ENCODE data around the gene FAM110D.

Gene FAM110D

GRCh38 chr1:26164036-26164860, 5.4 kb downstream of the FAM110D start:
- no peak for DNase-seq

GRCh38 chr1:26164861-26165842, 6.3 kb downstream of the FAM110D start:
- no peak for DNase-seq

- DNase-seq = no peak
Measured at GRCh38 chr1:26166719-26167281, 7.9 kb downstream of the FAM110D start.

GRCh38 chr1:26168410-26169197, 9.7 kb downstream of the FAM110D start, which contains the start of gene C1orf232:
TSS of gene C1orf232 (minus strand) at chr1:26168963. CDS start at chr1:26168499, 464 bp downstream.
- DNase-seq = peak; percentile 47

GRCh38 chr1:26169198-26169554, 10.3 kb downstream of the FAM110D start:
- DNase-seq = no peak

GRCh38 chr1:26169669-26170471, 11.0 kb downstream of the FAM110D start, which contains the start of gene ZNF593:
TSS of gene ZNF593 (plus strand) at chr1:26169908. CDS start at chr1:26169984, 76 bp downstream.
- peak; percentile 84 for DNase-seq

GRCh38 chr1:26170472-26170821, 11.6 kb downstream of the FAM110D start:
- no peak for DNase-seq

- no peak for DNase-seq
Measured at GRCh38 chr1:26171084-26172072, 12.5 kb downstream of the FAM110D start, which contains the start of gene ZNF593OS. TSS of gene ZNF593OS (minus strand) at chr1:26171832. CDS start at chr1:26171661, 171 bp downstream.

GRCh38 chr1:26175346-26175745, 16.5 kb downstream of the FAM110D start:
- no peak for DNase-seq

- peak; percentile 73 for DNase-seq
Measured at GRCh38 chr1:26177182-26177684, 18.4 kb downstream of the FAM110D start, which contains the start of gene CNKSR1. TSS of gene CNKSR1 (plus strand) at chr1:26177491. CDS start at chr1:26177548, 57 bp downstream.

- no peak for DNase-seq
Measured at GRCh38 chr1:26180010-26180506, 21.2 kb downstream of the FAM110D start.

- DNase-seq = no peak
Measured at GRCh38 chr1:26181586-26182382, 22.9 kb downstream of the FAM110D start.

GRCh38 chr1:26182383-26182696, 23.5 kb downstream of the FAM110D start:
- no peak for DNase-seq

- DNase-seq = no peak
Measured at GRCh38 chr1:26184086-26184485, 25.2 kb downstream of the FAM110D start.

GRCh38 chr1:26184883-26185282, 26.0 kb downstream of the FAM110D start:
- no peak for DNase-seq

GRCh38 chr1:26187882-26188281, 29.0 kb downstream of the FAM110D start:
- no peak for DNase-seq

GRCh38 chr1:26188477-26188876, 29.6 kb downstream of the FAM110D start:
- DNase-seq = no peak

GRCh38 chr1:26189331-26189730, 30.5 kb downstream of the FAM110D start:
- no peak for DNase-seq

- DNase-seq = no peak
Measured at GRCh38 chr1:26189751-26190275, 30.9 kb downstream of the FAM110D start.

Data from NCI-H1436 (cell line).